NCI-H1105 (cell line): ENCODE measurements around the gene MTERF4.

Source experiments
- DNase-seq: peaks from one replicate; lab custom pipeline; 2025; lab: John Stamatoyannopoulos, UW

Gene MTERF4

GRCh38 chr2:241133436-241133820, 31.3 kb upstream of the MTERF4 start:
- DNase-seq: no peak

- no peak for DNase-seq
Measured at GRCh38 chr2:241132538-241133435, 30.7 kb upstream of the MTERF4 start.

- no peak for DNase-seq
Measured at GRCh38 chr2:241131531-241131930, 29.4 kb upstream of the MTERF4 start.

DNA sequence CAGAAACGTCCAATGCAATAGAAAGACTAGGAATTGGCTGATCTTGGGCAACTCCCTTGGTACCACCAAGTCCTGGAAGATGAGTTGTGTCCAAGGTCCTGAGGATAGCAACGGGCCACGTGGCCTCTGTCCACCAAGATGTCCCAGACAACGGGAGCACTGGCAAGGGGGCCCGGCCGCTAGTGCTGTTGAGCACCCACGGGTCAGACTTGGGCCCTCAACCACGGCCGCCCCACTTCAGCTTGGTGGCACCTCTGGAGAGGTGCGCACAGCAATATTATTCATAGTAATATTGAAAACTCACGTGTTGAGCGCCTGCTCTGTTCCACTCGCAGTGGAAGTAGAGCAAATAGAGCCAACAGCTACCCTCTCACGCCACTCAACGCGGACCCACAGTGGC, 28.2 kb upstream of the MTERF4 start:
- DNase-seq: no peak

DNA sequence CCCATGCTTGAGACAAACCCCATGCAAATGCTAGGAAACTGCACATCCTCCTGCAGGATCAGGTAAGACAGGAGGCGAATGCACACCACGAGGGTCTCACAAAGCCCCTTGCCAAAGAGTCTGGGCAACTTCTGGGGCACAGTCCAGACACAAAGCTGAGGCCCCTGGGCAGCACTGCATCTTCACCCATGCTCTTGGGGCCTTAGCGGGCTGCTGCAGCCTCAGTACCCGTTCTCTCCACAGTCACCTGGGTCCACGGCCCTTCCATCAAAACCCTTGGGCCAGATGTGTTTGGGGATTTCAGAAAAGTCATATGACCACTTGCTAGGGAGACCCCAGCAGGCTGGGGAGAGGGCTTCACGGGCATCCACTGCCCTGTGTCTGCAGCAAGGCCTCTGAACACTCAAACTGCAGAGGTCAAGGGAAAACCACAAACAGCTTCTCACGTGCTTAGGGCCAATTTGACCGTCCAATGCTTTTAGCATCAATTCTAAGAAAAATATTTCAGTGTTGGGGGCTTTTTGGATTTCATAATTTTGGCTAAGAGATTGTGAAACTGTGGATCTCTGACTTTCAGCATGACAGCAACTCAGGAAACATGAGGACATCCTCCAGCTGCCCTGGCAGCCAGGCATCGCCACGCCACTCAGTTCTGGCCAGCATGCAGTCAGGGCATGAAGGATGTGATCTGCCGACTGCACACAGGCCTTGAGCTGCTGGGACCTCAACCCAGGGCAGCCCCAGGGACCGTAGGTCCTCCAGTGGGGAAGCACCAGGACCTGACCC, 27.2 kb upstream of the MTERF4 start:
- DNase-seq: no peak

- DNase-seq: no peak
Measured at GRCh38 chr2:241128266-241128665, 26.2 kb upstream of the MTERF4 start.

- DNase-seq: no peak
Measured at GRCh38 chr2:241126771-241127202, 24.7 kb upstream of the MTERF4 start.

- DNase-seq: no peak
Measured at GRCh38 chr2:241126201-241126611, 24.1 kb upstream of the MTERF4 start.

DNA sequence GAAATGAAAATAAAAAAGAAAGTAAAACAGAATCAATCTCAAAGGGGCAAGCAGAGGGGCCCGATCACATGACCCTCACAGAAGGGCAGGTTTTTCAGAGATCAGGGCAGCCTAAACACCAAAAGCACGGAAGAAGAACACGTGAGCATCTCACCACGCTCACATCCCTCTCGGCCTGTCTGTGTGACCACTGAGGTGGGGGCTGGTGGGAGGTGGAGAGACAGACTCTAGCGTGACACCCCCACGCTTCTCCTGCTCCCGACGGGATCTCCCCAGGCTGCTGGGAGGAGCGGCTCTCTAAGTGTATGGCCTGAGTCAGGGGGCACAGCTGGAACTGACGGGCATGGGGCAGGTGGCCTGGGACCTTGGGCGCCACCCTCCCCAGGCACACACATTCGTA, 23.5 kb upstream of the MTERF4 start:
- no peak for DNase-seq

DNA sequence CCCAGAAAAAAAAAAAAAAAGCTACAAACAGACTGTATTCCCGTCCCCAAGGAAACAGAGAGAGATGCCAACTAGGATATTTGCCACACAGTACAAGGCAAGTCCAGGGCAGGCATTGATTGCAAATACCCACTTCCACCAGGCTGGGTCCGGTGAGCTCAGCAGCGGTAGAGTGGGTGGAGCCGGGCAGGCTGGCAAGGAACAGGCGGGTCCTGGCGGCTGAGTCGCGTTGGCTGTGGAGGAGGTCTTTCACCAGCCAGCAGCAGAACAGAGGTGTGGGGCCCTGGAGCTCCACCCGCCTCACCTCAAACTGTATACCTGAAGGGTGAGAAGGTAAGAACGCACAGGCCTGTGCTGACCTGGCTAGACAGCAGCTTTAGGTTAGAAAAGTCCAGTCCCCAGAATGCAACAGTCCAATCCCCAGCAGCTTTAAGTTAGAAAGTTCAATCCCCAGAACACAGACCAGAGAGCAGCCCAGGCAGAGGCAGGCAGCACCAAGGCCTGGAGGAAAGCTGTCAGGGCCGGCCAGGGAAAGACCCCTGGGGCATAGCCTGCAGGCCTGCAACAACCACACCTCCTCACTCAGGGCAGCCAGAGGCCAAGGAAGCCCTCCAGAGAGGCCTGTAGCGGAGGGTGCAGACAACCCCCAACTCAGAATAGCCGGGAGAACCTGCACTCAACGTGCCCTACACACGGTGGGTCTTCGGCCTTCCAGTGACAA, 21.9 kb upstream of the MTERF4 start:
- DNase-seq: no peak

DNA sequence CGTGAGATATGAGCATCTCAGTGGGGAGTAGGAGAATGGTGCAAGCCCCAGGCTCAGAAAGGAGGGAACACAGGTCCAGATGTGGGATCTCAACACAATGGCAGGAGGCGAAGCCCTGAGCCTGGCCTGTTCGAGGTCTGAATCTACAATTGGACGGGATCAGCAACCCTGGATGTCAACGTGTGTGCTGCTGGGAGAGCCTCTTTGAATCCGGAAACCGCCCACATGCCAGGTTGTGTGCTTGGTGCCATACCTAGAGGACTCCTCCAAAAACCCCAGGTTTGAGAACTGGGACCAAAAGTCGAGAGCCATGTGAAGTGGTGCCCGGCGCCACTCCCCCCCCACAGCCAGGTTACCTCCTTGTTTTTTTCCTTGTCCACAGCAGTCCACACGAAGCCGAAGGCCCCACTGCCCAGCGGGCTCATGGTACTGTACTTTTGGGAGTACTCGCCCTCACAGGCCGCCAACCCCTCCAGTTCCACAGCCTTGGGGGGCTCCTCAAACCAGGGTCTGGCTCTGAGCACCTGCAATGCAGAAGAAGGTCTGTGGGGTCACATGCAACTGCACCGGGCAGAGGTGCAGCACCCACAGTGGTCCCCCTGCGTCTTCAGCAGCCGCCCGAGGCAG, 20.4 kb upstream of the MTERF4 start:
- no peak for DNase-seq

DNA sequence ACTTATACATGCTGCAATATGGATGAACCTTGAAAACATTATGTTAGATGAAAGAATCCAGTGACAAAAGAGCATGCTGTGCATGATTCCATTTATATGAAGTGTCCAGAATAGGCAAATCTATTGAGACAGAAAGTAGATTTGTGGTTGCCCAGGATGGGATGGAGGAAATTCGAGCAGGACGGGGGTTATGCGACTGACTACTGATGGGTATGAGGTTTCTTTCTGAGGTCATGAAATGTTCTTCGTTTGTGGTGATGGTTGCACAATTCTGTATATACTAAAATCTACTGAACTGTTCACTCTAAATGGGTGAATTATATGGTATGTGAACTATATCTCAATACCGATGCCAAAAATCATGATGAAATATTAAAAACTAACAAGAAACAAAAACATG, 18.9 kb upstream of the MTERF4 start:
- DNase-seq: no peak

DNA sequence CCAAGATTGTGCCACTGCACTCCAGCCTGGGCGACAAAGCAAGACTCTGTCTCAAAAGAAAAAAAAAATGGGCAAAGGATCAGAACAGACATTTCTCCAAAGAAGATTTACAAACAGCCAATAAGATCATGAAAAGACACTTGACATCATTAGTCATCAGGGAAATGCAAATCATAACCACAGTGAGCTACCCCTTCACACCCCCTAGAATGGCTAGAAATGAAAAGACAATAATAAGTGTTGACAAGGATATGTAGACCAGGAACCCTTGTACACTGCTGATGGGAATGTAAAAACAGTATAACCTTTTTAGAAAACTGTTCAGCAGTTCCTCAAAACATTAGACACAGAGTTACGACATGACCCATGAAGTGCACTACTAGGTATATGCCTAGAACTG, 18.4 kb upstream of the MTERF4 start:
- no peak for DNase-seq

GRCh38 chr2:241118737-241119505, 16.8 kb upstream of the MTERF4 start:
- no peak for DNase-seq

- DNase-seq: no peak
Measured at GRCh38 chr2:241116606-241117560, 14.8 kb upstream of the MTERF4 start.

GRCh38 chr2:241115361-241115760, 13.3 kb upstream of the MTERF4 start:
- no peak for DNase-seq

GRCh38 chr2:241114836-241115235, 12.7 kb upstream of the MTERF4 start:
- DNase-seq: no peak

DNA sequence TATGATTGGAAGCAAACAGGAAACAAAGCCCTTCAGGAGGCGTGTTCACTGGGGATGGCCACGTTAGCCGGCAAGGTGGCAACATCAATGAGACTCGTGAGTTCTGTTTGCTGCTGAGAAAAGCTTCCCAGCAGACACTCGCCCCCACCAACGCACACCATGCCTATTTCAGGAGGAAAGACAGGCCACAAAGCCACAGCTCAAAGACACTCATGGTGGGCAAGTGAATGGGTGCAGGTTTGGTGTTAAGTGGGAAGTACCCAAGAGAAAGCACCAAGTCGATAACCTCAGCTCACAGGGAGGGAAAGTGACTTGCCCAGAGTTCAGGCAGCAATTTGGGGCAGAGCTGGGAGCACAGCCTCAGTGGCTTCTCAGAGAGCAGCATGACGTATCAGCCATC, 10.5 kb upstream of the MTERF4 start:
- no peak for DNase-seq

GRCh38 chr2:241112046-241112445, 10.0 kb upstream of the MTERF4 start:
- DNase-seq: no peak

DNA sequence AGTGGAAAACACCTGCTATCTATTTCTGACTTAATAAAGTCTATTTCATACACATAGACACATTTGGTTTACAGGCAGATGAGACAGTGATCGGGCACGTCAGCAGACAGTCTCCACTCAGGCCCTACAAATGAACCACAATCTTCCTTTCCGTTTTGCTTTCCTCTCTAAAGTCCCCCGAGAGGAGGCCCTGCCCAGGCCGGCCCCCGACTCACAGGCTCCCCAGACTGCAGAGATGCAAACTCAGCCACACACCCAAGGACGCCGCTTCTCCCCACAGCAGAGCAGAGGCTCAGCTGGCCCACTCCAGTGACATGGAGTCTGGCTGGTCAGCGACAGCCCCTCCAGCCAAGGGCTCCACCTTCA, 9.3 kb upstream of the MTERF4 start:
- DNase-seq: no peak
